ENCODE results near the gene COX20.

GRCh38 chr1:244820131-244820530 lies 15.3 kb upstream of the COX20 start:
- no peak for TF ChIP-seq CTCF (IDR thresholded peaks at IDR 0.05)
- TF ChIP-seq POLR2A (IDR thresholded peaks at IDR 0.05) = no peak

All from uterus (tissue), 2 donors.